A549 (cell line): ENCODE data around the gene FKBP11. TPM values are rescaled to one million over a fixed set of nuclear protein-coding genes. Genes with fewer than 3 reads are reported as not detected.

ENCODE experiments used
- ATAC-seq, 2 experiments: fragments of 200-7000 bp in 1 of 2; fragments of >200 bp in 1 of 2; cut with Nextera tagmentation in 1 of 2; cut with Tn5 transposase in 1 of 2; 3 replicates each; pipeline versions ENCODE4 v1.8.0 to v1.9.1; 2018 to 2020; ENCODE audit warnings: mild to moderate bottlenecking in 1 of 2, moderate library complexity in 1 of 2
- CTCF ChIA-PET: fragments of 300-600 bp; sonication (Branson Sonifier 250); formaldehyde crosslinking; extraction: SDS; loops from one replicate; lab custom pipeline; 2021; ENCODE audit warnings: antibody characterized with exemption, inconsistent platforms; lab: Yijun Ruan, JAX
- POLR2A ChIA-PET: fragments of 350-600 bp; formaldehyde crosslinking; extraction: SDS; loops from one replicate; lab custom pipeline; 2021; ENCODE audit warnings: antibody characterized with exemption, inconsistent platforms; lab: Yijun Ruan, JAX
- DNase-seq, 2 experiments: peaks; one replicate each; pipeline versions ENCODE4 v3.0.0 to v3.0.0-alpha.2; 2011 to 2016; ENCODE audit warnings: low read depth in 1 of 2, low spot score in 1 of 2
- FAIRE-seq: peaks from 2 replicates; lab custom pipeline; 2011; peaks lifted over from hg19 to GRCh38; lab: Jason Lieb, UNC
- H3K27ac ChIP-seq, 2 experiments: fragments of >200 bp; sonication (Bioruptor Twin); formaldehyde crosslinking; 3 replicates each; pipeline ENCODE4 v1.5.1; 2016 to 2017
- H3K4me1 ChIP-seq: fragments of >200 bp; sonication (Bioruptor Twin); formaldehyde crosslinking; 3 replicates; pipeline ENCODE4 v1.6.1; 2016
- H3K4me2 ChIP-seq: fragments of >200 bp; sonication (Bioruptor Twin); formaldehyde crosslinking; 3 replicates; pipeline ENCODE4 v1.6.1; 2016
- H3K4me3 ChIP-seq: fragments of >200 bp; sonication (Bioruptor Twin); formaldehyde crosslinking; 3 replicates; pipeline ENCODE4 v1.5.1; 2016
- H3K9me3 ChIP-seq: fragments of >200 bp; sonication (Bioruptor Twin); formaldehyde crosslinking; 3 replicates; pipeline ENCODE4 v1.6.1; 2016
- CBX2 ChIP-seq: fragments of 200-600 bp; sonication (generic); IDR thresholded peaks from 2 replicates; pipeline ENCODE4 v1.6.1; 2016; ENCODE audit warnings: low read depth, mild to moderate bottlenecking, borderline replicate concordance
- ESRRA ChIP-seq: fragments of 150-350 bp; IDR thresholded peaks from 2 replicates; pipeline ENCODE4 v1.6.1; 2014; ENCODE audit warnings: mild to moderate bottlenecking, low read length, borderline replicate concordance
- FOXS1 ChIP-seq: fragments of 250-450 bp; sonication (Bioruptor Pico); IDR thresholded peaks from 2 replicates; pipeline ENCODE4 v1.5.0; 2020; ENCODE audit warnings: mild to moderate bottlenecking, moderate library complexity
- HDAC2 ChIP-seq: fragments of 200-600 bp; sonication (generic); IDR thresholded peaks from 2 replicates; pipeline ENCODE4 v1.6.1; 2016
- HOXB5 ChIP-seq: fragments of 250-450 bp; sonication (Bioruptor Pico); IDR thresholded peaks from 2 replicates; pipeline ENCODE4 v1.5.0; 2020; ENCODE audit warnings: mild to moderate bottlenecking, moderate library complexity
- JUN ChIP-seq, 2 experiments: fragments of >200 bp; sonication (Bioruptor Twin); formaldehyde crosslinking; IDR thresholded peaks; 2 replicates in 1 of 2; 3 replicates in 1 of 2; pipeline ENCODE4 v1.6.1; 2016 to 2017
- JUNB ChIP-seq: fragments of >200 bp; sonication (Bioruptor Twin); formaldehyde crosslinking; IDR thresholded peaks from 2 replicates; pipeline ENCODE4 v1.6.1; 2016
- MAFK ChIP-seq: fragments of 450-650 bp; IDR thresholded peaks from 2 replicates; pipeline ENCODE4 v1.6.1; 2014; ENCODE audit not compliant: partially characterized antibody
- MYC ChIP-seq: IDR thresholded peaks from 2 replicates; pipeline ENCODE4 v1.6.1; 2012; ENCODE audit warnings: mild to moderate bottlenecking, inconsistent platforms, low read length, improper control_type of control experiment, borderline replicate concordance
- NFE2L2 ChIP-seq: fragments of 150-350 bp; conservative IDR thresholded peaks from 2 replicates; pipeline ENCODE4 v1.6.1; 2014; ENCODE audit warnings: low read length
- POLR2A ChIP-seq: IDR thresholded peaks from 2 replicates; pipeline ENCODE4 v1.6.1; 2012; ENCODE audit warnings: mild to moderate bottlenecking, low read length
- RAD21 ChIP-seq, 2 experiments: fragments of >200 bp in 1 of 2; sonication (Bioruptor Twin) in 1 of 2; formaldehyde crosslinking in 1 of 2; IDR thresholded peaks in 1 of 2; conservative IDR thresholded peaks in 1 of 2; 2 replicates in 1 of 2; 3 replicates in 1 of 2; pipeline ENCODE4 v1.6.1; 2012 to 2018; ENCODE audit warnings: inconsistent platforms in 1 of 2
- REST ChIP-seq: fragments of 200-600 bp; sonication (generic); IDR thresholded peaks from 2 replicates; pipeline ENCODE4 v1.6.1; 2016; ENCODE audit warnings: antibody characterized with exemption, mild to moderate bottlenecking, moderate library complexity
- SMC3 ChIP-seq: fragments of >200 bp; sonication (Bioruptor Twin); formaldehyde crosslinking; IDR thresholded peaks from 3 replicates; pipeline ENCODE4 v1.6.1; 2018; ENCODE audit warnings: inconsistent platforms
- SREBF2 ChIP-seq: fragments of 450-650 bp; IDR thresholded peaks from 2 replicates; pipeline ENCODE4 v1.6.1; 2014; ENCODE audit warnings: mild to moderate bottlenecking, moderate library complexity
- TP53 ChIP-seq: fragments of 250-450 bp; sonication (Bioruptor Pico); IDR thresholded peaks from 2 replicates; pipeline ENCODE4 v1.5.0; 2021; ENCODE audit warnings: mild to moderate bottlenecking, moderate library complexity
- ZC3H11A ChIP-seq: fragments of 450-650 bp; IDR thresholded peaks from 2 replicates; pipeline ENCODE4 v1.6.1; 2014; ENCODE audit warnings: antibody characterized with exemption, mild to moderate bottlenecking
- ZSCAN20 ChIP-seq: fragments of 250-450 bp; sonication (Bioruptor Pico); IDR thresholded peaks from 2 replicates; pipeline ENCODE4 v1.8.0; 2022; ENCODE audit warnings: mild to moderate bottlenecking, moderate library complexity
- WGBS: methylation state at CpG from one replicate; pipeline ENCODE4 v1.1.6; 2017; ENCODE audit errors: missing lambda C conversion rate; 5-methylcytosine and 5-hydroxymethylcytosine counted together
- polyA plus RNA-seq, 4 experiments: library from polyadenylated mRNA; depleted of rRNA in 3 of 4; stranded (reverse); fragments of >200 nt; fragmentation: RNase III in 1 of 4; extraction: RNeasy Plus Mini Kit Qiagen cat#74134 plus additional on column Dnase treatment in 1 of 4; gene quantifications; 2 replicates in 3 of 4; 3 replicates in 1 of 4; pipeline ENCODE4 v1.2.3, GENCODE V29; 2011 to 2017
- TF ChIP-seq, protein P1 (sequence below): IDR thresholded peaks from 2 replicates; pipeline ENCODE4 v1.6.1; 2012
- TF ChIP-seq, protein P2 (sequence below): fragments of >200 bp; sonication (Bioruptor Twin); formaldehyde crosslinking; IDR thresholded peaks from 3 replicates; pipeline ENCODE4 v1.5.1; 2016
- TF ChIP-seq, protein P3 (sequence below): fragments of 250-450 bp; sonication (Bioruptor Pico); IDR thresholded peaks from 2 replicates; pipeline ENCODE4 v1.5.0; 2021; ENCODE audit warnings: mild to moderate bottlenecking, moderate library complexity, borderline replicate concordance

The FKBP11 gene
- polyA plus RNA-seq, 2 of the 4 experiments (the other 2 are of a cell fraction): 41.2 to 50.9 TPM

DNA sequence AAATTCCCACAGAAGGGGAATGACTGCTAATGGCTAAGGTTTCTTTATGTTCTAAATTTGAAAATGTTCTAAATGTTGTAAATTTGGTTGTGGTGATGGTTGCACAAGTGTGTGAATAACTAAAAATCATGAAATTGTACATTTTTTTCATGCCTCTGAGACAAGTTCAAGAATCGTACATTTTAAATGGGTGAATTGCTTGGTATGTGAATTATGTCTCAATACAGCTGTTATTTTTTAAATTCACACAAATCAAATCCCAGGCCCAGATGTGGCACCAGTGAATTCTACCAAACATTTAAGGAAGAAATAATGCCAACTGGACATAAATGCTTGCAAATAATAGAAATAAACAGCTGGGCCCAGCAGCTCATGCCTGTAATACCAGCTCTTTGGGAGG lies 31.0 kb downstream of the FKBP11 start:
- POLR2A ChIA-PET: interaction anchor here (1.1 kb wide), 1 partner anchor 42 kb away, joined by 3 read pairs; the partner anchor contains the start of gene DDX23
- CTCF ChIA-PET: interaction anchor here (1.8 to 4.2 kb wide), 2 partner anchors 9 to 41 kb away, joined by 7 to 34 read pairs; partner anchors contain the start of gene DDX23
- WGBS: 72% methylated on average over 1 of the region's 1 CpG

GRCh38 chr12:48890657-48891418 lies 34.5 kb downstream of the FKBP11 start:
- no peaks in the 10 kb centered on the region for H3K9me3 ChIP-seq
- H3K4me2 ChIP-seq: peak overlapping the region; percentile 86
- no peak for FAIRE-seq
- CTCF ChIA-PET: interaction anchor here (0.6 to 33.1 kb wide), 41 partner anchors 11 to 380 kb away, joined by 3 to 1365 read pairs (median 9); partner anchors contain the start of genes CCNT1, DDX23, DHH and FKBP11
- WGBS: 19% methylated on average over 34 of the region's 37 CpGs
- H3K4me3 ChIP-seq: peak overlapping the region; percentile 38
- peak overlapping the region; percentile 51 to 76 for H3K27ac ChIP-seq
- H3K4me1 ChIP-seq: peaks cover 24% of the 10 kb centered on the region
- peak; percentile 100 for TF ChIP-seq SMC3
- TF ChIP-seq, protein P1, sequence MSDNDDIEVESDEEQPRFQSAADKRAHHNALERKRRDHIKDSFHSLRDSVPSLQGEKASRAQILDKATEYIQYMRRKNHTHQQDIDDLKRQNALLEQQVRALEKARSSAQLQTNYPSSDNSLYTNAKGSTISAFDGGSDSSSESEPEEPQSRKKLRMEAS: 0 out of 2 replicates have a peak, but pooled peaks have one; percentile 22
- TF ChIP-seq JUN (IDR thresholded peaks at IDR 0.05): 0 out of 5 replicates have a peak, but pooled peaks of 1 of the 2 experiments have one; percentile 20
- TF ChIP-seq, protein P2, sequence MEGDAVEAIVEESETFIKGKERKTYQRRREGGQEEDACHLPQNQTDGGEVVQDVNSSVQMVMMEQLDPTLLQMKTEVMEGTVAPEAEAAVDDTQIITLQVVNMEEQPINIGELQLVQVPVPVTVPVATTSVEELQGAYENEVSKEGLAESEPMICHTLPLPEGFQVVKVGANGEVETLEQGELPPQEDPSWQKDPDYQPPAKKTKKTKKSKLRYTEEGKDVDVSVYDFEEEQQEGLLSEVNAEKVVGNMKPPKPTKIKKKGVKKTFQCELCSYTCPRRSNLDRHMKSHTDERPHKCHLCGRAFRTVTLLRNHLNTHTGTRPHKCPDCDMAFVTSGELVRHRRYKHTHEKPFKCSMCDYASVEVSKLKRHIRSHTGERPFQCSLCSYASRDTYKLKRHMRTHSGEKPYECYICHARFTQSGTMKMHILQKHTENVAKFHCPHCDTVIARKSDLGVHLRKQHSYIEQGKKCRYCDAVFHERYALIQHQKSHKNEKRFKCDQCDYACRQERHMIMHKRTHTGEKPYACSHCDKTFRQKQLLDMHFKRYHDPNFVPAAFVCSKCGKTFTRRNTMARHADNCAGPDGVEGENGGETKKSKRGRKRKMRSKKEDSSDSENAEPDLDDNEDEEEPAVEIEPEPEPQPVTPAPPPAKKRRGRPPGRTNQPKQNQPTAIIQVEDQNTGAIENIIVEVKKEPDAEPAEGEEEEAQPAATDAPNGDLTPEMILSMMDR: peak; percentile 94
- no peak for TF ChIP-seq ZSCAN20 (CRISPR knock-in tag)
- TF ChIP-seq MYC: no peak
- 0 out of 2 replicates have a peak, but pooled peaks have one; percentile 30 for TF ChIP-seq TP53
- TF ChIP-seq RAD21 (conservative IDR thresholded peaks at IDR 0.05 in 1 of 2, IDR thresholded peaks at IDR 0.05 in 1 of 2): peak; percentile 98 to 99
- TF ChIP-seq, protein P3, sequence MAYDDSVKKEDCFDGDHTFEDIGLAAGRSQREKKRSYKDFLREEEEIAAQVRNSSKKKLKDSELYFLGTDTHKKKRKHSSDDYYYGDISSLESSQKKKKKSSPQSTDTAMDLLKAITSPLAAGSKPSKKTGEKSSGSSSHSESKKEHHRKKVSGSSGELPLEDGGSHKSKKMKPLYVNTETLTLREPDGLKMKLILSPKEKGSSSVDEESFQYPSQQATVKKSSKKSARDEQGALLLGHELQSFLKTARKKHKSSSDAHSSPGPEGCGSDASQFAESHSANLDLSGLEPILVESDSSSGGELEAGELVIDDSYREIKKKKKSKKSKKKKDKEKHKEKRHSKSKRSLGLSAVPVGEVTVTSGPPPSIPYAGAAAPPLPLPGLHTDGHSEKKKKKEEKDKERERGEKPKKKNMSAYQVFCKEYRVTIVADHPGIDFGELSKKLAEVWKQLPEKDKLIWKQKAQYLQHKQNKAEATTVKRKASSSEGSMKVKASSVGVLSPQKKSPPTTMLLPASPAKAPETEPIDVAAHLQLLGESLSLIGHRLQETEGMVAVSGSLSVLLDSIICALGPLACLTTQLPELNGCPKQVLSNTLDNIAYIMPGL (CRISPR knock-in tag): 0 out of 2 replicates have a peak, but pooled peaks have one; percentile 61
- TF ChIP-seq, all 56 proteins: peak for 7
- DNase-seq: peak in 1 of 2 experiments; percentile 80
- ATAC-seq: peak; percentile 97 to 98
- POLR2A ChIA-PET: interaction anchor here (1.0 to 3.7 kb wide), 5 partner anchors 8 to 38 kb away, joined by 3 to 63 read pairs (median 4); partner anchors contain the start of genes DDX23 and RND1

More for the DNA sequence above, 31.0 kb downstream of the FKBP11 start:
- DNase-seq (no peak), ATAC-seq (no peak), FAIRE-seq (no peak)
- H3K9me3 ChIP-seq: no peaks in the 10 kb centered on the region
- H3K4me2 ChIP-seq: no peak overlapping the region
- no peak overlapping the region for H3K27ac ChIP-seq
- H3K4me3 ChIP-seq: no peak overlapping the region
- peaks cover 6% of the 10 kb centered on the region; the same call in 2 of the 3 replicates for H3K4me1 ChIP-seq
- TF ChIP-seq JUNB (no peak), MAFK (peak; percentile 25)

DNA sequence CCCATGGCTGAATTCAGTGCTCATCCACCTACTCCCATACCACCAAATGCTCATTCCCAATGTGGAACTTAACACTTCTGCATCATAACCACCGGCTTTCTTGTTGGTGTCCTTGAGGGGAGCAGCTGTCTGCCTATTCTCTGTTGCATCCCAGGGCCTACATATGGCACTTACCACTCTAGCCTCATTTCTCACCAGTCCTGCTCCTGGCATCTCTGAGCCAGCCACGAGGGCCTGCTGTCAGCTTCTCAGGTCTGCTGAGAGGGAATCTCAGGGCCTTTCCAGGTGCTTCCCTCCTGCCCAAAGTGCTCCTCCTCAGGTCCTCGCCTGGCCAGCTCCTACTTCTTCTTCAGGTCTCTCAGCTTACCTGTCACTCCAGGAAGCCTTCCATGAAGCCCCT lies 35.6 kb downstream of the FKBP11 start:
- Histone ChIP-seq H3K4me3 (no peak overlapping the region), H3K4me1 (peaks cover 25% of the 10 kb centered on the region), H3K4me2 (no peak overlapping the region), H3K9me3 (no peaks in the 10 kb centered on the region), H3K27ac (peak overlapping the region; percentile 34 to 76; a peak in 4 of 6 replicates)
- no peak for FAIRE-seq
- no peak for ATAC-seq
- no peak for DNase-seq
- POLR2A ChIA-PET: interaction anchor here (1.0 to 3.7 kb wide), 3 partner anchors 24 to 37 kb away, joined by 4 to 63 read pairs (median 54); partner anchors contain the start of genes DDX23 and RND1
- 83% methylated on average over 3 of the region's 3 CpGs for WGBS
- CTCF ChIA-PET: interaction anchor here (1.2 to 33.1 kb wide), 25 partner anchors 11 to 381 kb away, joined by 3 to 1365 read pairs (median 14); partner anchors contain the start of genes DDX23, FKBP11, RND1 and WNT1
- TF ChIP-seq FOXS1 (CRISPR knock-in tag): no peak
- TF ChIP-seq NFE2L2: no peak
- TF ChIP-seq, protein P2: no peak
- no peak for TF ChIP-seq ZC3H11A
- no peak for TF ChIP-seq POLR2A
- TF ChIP-seq HDAC2: no peak
- no peak for TF ChIP-seq ESRRA
- TF ChIP-seq SREBF2: no peak
- no peak for TF ChIP-seq HOXB5 (CRISPR knock-in tag)
- TF ChIP-seq CBX2: no peak
- TF ChIP-seq REST: no peak
